Neuronal stem cell (in vitro differentiated cells): ENCODE data around the gene SLF2.

ENCODE experiments used
- DNase-seq: peaks from one replicate; pipeline ENCODE4 v3.0.0-alpha.2; 2013; ENCODE audit warnings: low spot score
- H2AFZ ChIP-seq: one replicate; pipeline ENCODE4 v1.6.1; 2013; ENCODE audit warnings: mild to moderate bottlenecking, low read length, inconsistent platforms
- H2AK5ac ChIP-seq: 2 replicates; pipeline ENCODE4 v1.6.1; 2013; ENCODE audit warnings: low read depth, mild to moderate bottlenecking, inconsistent platforms, low read length, moderate library complexity, mixed read lengths
- H2BK120ac ChIP-seq: 2 replicates; pipeline ENCODE4 v1.6.1; 2013; ENCODE audit warnings: low read depth, mild to moderate bottlenecking, inconsistent platforms, low read length, moderate library complexity, mixed read lengths
- H2BK12ac ChIP-seq: one replicate; pipeline ENCODE4 v1.6.1; 2013; ENCODE audit warnings: low read length, inconsistent platforms
- H2BK15ac ChIP-seq: 2 replicates; pipeline ENCODE4 v1.6.1; 2013; ENCODE audit warnings: mild to moderate bottlenecking, low read length, inconsistent platforms, mixed read lengths
- H2BK5ac ChIP-seq: one replicate; pipeline ENCODE4 v1.6.1; 2013; ENCODE audit warnings: inconsistent platforms, mild to moderate bottlenecking, low read length, moderate library complexity
- H3K14ac ChIP-seq: one replicate; pipeline ENCODE4 v1.6.1; 2013; ENCODE audit warnings: low read length, inconsistent platforms
- H3K18ac ChIP-seq: 2 replicates; pipeline ENCODE4 v1.6.1; 2013; ENCODE audit warnings: low read length, inconsistent platforms
- H3K23ac ChIP-seq: 2 replicates; pipeline ENCODE4 v1.6.1; 2013; ENCODE audit warnings: low read depth, mild to moderate bottlenecking, mixed read lengths, low read length, inconsistent platforms; ENCODE audit not compliant: poor library complexity
- H3K27ac ChIP-seq: replicated peaks from 3 replicates; pipeline ENCODE4 v1.5.1; 2013; ENCODE audit warnings: low read length, inconsistent platforms
- H3K27me3 ChIP-seq, 3 experiments: 2 replicates each; pipeline ENCODE4 v1.6.1; 2013; ENCODE audit warnings: low read length in 3 of 3, mild to moderate bottlenecking in 2 of 3, inconsistent platforms in 1 of 3, low read depth in 1 of 3, mixed read lengths in 1 of 3, moderate library complexity in 1 of 3; ENCODE audit not compliant: control insufficient read depth in 3 of 3, insufficient read depth in 3 of 3
- H3K36me3 ChIP-seq, 2 donors: replicated peaks in 1 of 2; 2 replicates each; pipeline ENCODE4 v1.6.1; 2013; ENCODE audit warnings: low read length in 2 of 2; ENCODE audit not compliant: control insufficient read depth in 2 of 2, insufficient read depth in 2 of 2
- H3K4ac ChIP-seq: 2 replicates; pipeline ENCODE4 v1.6.1; 2013; ENCODE audit warnings: inconsistent platforms, mild to moderate bottlenecking, low read length, moderate library complexity
- H3K4me1 ChIP-seq, 2 donors: 1 replicate in 1 of 2; 2 replicates in 1 of 2; pipeline ENCODE4 v1.6.1; 2013; ENCODE audit warnings: low read length in 2 of 2, low read depth in 1 of 2; ENCODE audit not compliant: control insufficient read depth in 2 of 2, insufficient read depth in 1 of 2
- H3K4me2 ChIP-seq: one replicate; pipeline ENCODE4 v1.6.1; 2013; ENCODE audit warnings: mild to moderate bottlenecking, low read length, inconsistent platforms; ENCODE audit not compliant: insufficient read depth, poor library complexity, severe bottlenecking
- H3K4me3 ChIP-seq, 2 donors: 2 replicates each; pipeline ENCODE4 v1.5.1; 2013; ENCODE audit warnings: low read length in 2 of 2, mild to moderate bottlenecking in 2 of 2, inconsistent platforms in 1 of 2, moderate library complexity in 1 of 2
- H3K79me1 ChIP-seq: one replicate; pipeline ENCODE4 v1.6.1; 2013; ENCODE audit warnings: low read depth, mild to moderate bottlenecking, inconsistent platforms, low read length, moderate library complexity
- H3K9ac ChIP-seq: one replicate; pipeline ENCODE4 v1.6.1; 2013; ENCODE audit warnings: mild to moderate bottlenecking, low read depth, low read length, inconsistent platforms; ENCODE audit not compliant: poor library complexity
- H3K9me3 ChIP-seq, 2 donors: replicated peaks in 1 of 2; 2 replicates each; pipeline versions ENCODE3 to v1.6.1; 2013; ENCODE audit warnings: low read length in 2 of 2, mild to moderate bottlenecking in 2 of 2, inconsistent platforms in 1 of 2, low read depth in 1 of 2, mixed read lengths in 1 of 2, moderate library complexity in 1 of 2; ENCODE audit not compliant: control insufficient read depth in 2 of 2, insufficient read depth in 1 of 2
- H4K8ac ChIP-seq: one replicate; pipeline ENCODE4 v1.6.1; 2013; ENCODE audit warnings: low read depth, mild to moderate bottlenecking, inconsistent platforms, low read length, moderate library complexity
- H4K91ac ChIP-seq: one replicate; pipeline ENCODE4 v1.6.1; 2013; ENCODE audit warnings: low read length, low read depth, mild to moderate bottlenecking, inconsistent platforms; ENCODE audit not compliant: poor library complexity
- WGBS, 2 donors: extraction: QIAGEN DNeasy Blood & Tissue Kit; methylation state at CpG; one replicate each; pipeline ENCODE4 v1.1.7; 2013; ENCODE audit warnings: missing lambda C conversion rate in 2 of 2, mixed read lengths in 1 of 2; ENCODE audit not compliant: insufficient read length in 2 of 2, insufficient replicate concordance in 1 of 2; ENCODE audit errors: extremely low coverage in 2 of 2; 5-methylcytosine and 5-hydroxymethylcytosine counted together

Gene SLF2

GRCh38 chr10:100939763-100940344 lies 27.1 kb downstream of the SLF2 start:
- Histone ChIP-seq H3K14ac (no peak overlapping the region), H2AFZ (no peak overlapping the region), H2AK5ac (no peak overlapping the region), H3K4me2 (no peak overlapping the region), H3K79me1 (no peaks in the 10 kb centered on the region), H3K23ac (no peak overlapping the region), H3K9ac (no peak overlapping the region), H2BK15ac (no peak overlapping the region), H3K27me3 (no peaks in the 10 kb centered on the region), H3K4ac (no peak overlapping the region), H2BK12ac (no peak overlapping the region), H3K18ac (no peak overlapping the region), H2BK5ac (no peak overlapping the region), H3K4me3 (no peak overlapping the region), H3K9me3 (no peaks in the 10 kb centered on the region), H3K4me1 (no peaks in the 10 kb centered on the region), H3K36me3 (peaks cover 4 to 92% of the 10 kb centered on the region in 2 donors), H4K91ac (no peak overlapping the region), H4K8ac (no peak overlapping the region), H2BK120ac (no peak overlapping the region), H3K27ac (no peak overlapping the region)
- no peak for DNase-seq

DNA sequence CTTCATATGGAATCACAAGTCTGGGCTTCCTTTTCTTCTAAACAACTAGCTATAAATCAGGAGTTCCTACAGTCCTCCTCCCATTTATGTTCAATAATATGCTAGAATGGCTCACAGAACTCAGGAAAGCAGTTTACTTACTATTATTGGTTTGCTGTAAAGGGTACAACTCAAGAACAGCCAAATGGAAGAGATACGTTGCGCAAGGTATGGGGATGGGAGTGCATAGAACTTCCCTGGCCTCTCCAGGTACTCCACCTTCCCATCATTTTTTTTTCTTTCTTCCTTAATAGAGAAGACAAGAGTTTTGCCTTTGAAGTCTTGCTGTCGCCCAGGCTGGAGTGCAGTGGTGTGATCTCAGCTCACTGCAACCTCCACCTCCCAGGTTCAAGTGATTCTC lies 29.5 kb downstream of the SLF2 start:
- Histone ChIP-seq H2BK15ac (no peak overlapping the region), H2AK5ac (no peak overlapping the region), H3K4me2 (no peak overlapping the region), H2BK120ac (no peak overlapping the region), H3K23ac (no peak overlapping the region), H3K18ac (no peak overlapping the region), H3K4ac (no peak overlapping the region), H3K4me1 (no peaks in the 10 kb centered on the region), H3K27me3 (no peaks in the 10 kb centered on the region), H2BK5ac (no peak overlapping the region), H3K79me1 (no peaks in the 10 kb centered on the region), H3K4me3 (no peak overlapping the region), H3K27ac (no peak overlapping the region), H3K36me3 (peaks cover 5 to 97% of the 10 kb centered on the region in 2 donors), H2BK12ac (no peak overlapping the region), H4K8ac (no peak overlapping the region), H2AFZ (no peak overlapping the region), H3K9me3 (no peaks in the 10 kb centered on the region), H3K9ac (no peak overlapping the region), H4K91ac (no peak overlapping the region), H3K14ac (no peak overlapping the region)
- WGBS, 2 donors = no CpG with 5 or more reads among the region's 3 CpGs
- DNase-seq = no peak

- no peak overlapping the region for H3K4me2 ChIP-seq
- no peak overlapping the region for H4K91ac ChIP-seq
- DNase-seq = no peak
- H3K4ac ChIP-seq = no peak overlapping the region
- H3K27me3 ChIP-seq = no peaks in the 10 kb centered on the region
- H3K4me3 ChIP-seq = no peak overlapping the region
- no peak overlapping the region for H4K8ac ChIP-seq
- no peak overlapping the region for H3K14ac ChIP-seq
- H3K18ac ChIP-seq = no peak overlapping the region
- no peaks in the 10 kb centered on the region for H3K79me1 ChIP-seq
- no peak overlapping the region for H2BK12ac ChIP-seq
- H2AK5ac ChIP-seq = no peak overlapping the region
- H3K36me3 ChIP-seq = peaks cover 5 to 97% of the 10 kb centered on the region in 2 donors
- no peak overlapping the region for H3K27ac ChIP-seq
- H2BK15ac ChIP-seq = no peak overlapping the region
- H3K9ac ChIP-seq = no peak overlapping the region
- no peaks in the 10 kb centered on the region for H3K9me3 ChIP-seq
- no peak overlapping the region for H3K23ac ChIP-seq
- H3K4me1 ChIP-seq = no peaks in the 10 kb centered on the region
- no peak overlapping the region for H2BK120ac ChIP-seq
- H2AFZ ChIP-seq = no peak overlapping the region
- H2BK5ac ChIP-seq = no peak overlapping the region
These were observed 30.7 kb downstream of the SLF2 start for GRCh38 chr10:100943508-100943907.

DNA sequence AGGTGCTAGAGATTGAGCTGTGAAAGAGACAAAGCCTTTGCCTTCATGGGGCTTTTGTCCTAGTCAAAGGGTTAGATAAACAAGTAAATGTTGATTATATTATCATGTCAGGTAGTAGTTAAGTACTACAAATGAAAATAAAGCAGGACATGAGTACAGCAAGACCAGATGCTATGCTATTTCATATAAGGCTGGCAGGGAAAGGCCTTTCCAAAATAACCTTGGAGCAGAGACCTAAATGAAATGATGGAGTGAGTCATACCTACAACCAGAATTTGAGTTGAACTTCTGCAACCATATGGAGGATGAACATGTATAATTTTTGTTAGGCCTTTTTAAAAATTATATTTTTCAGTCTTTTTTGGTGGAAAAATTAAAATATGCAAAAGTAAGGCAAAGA lies 33.0 kb downstream of the SLF2 start:
- no peak overlapping the region for H2AFZ ChIP-seq

More for the DNA sequence above, 33.0 kb downstream of the SLF2 start:
- no peak overlapping the region for H2BK5ac ChIP-seq
- no peak overlapping the region for H2BK120ac ChIP-seq
- no peak overlapping the region for H3K27ac ChIP-seq
- no peak overlapping the region for H2AK5ac ChIP-seq
- H3K4ac ChIP-seq = no peak overlapping the region
- H3K9me3 ChIP-seq = no peaks in the 10 kb centered on the region
- H2BK12ac ChIP-seq = no peak overlapping the region
- no peak overlapping the region for H3K4me3 ChIP-seq
- no peak overlapping the region for H3K14ac ChIP-seq
- H3K18ac ChIP-seq = no peak overlapping the region
- no peak for DNase-seq
- no peak overlapping the region for H3K23ac ChIP-seq
- H2BK15ac ChIP-seq = no peak overlapping the region
- H3K4me2 ChIP-seq = no peak overlapping the region
- H4K91ac ChIP-seq = no peak overlapping the region
- H3K27me3 ChIP-seq = no peaks in the 10 kb centered on the region
- H4K8ac ChIP-seq = no peak overlapping the region
- no peak overlapping the region for H3K9ac ChIP-seq
- peaks cover 4 to 98% of the 10 kb centered on the region in 2 donors for H3K36me3 ChIP-seq
- H3K79me1 ChIP-seq = no peaks in the 10 kb centered on the region
- no peaks in the 10 kb centered on the region for H3K4me1 ChIP-seq
